CD4-positive, alpha-beta T cell treated with Interleukin-21 for 1 hour (primary cell): ENCODE results near the gene TLR4.

Experiments
- DNase-seq: peaks from one replicate; pipeline ENCODE4 v3.0.0-alpha.2; 2020

TLR4 gene

GRCh38 chr9:117746263-117746662, 42.1 kb downstream of the TLR4 start:
- DNase-seq: no peak

- no peak for DNase-seq
These were observed 43.3 kb downstream of the TLR4 start for GRCh38 chr9:117747386-117747970.

GRCh38 chr9:117750401-117750800, 46.2 kb downstream of the TLR4 start:
- no peak for DNase-seq

GRCh38 chr9:117752894-117753293, 48.7 kb downstream of the TLR4 start:
- DNase-seq: no peak

- DNase-seq: no peak
These were observed 53.5 kb downstream of the TLR4 start for GRCh38 chr9:117757561-117758190.

GRCh38 chr9:117763314-117763713, 59.1 kb downstream of the TLR4 start:
- DNase-seq: no peak

- DNase-seq: no peak
These were observed 64.7 kb downstream of the TLR4 start for GRCh38 chr9:117768750-117769395.

- no peak for DNase-seq
These were observed 66.9 kb downstream of the TLR4 start for GRCh38 chr9:117771136-117771535.

- no peak for DNase-seq
These were observed 68.8 kb downstream of the TLR4 start for GRCh38 chr9:117772960-117773359.
